KG1 (cell line): ENCODE data around the gene CLDN7.
A peak's percentile ranks its signal among the peaks of the same experiment; 100 is the strongest.

Experiments used
- DNase-seq: peaks from one replicate; lab custom pipeline; 2025; lab: John Stamatoyannopoulos, UW

Gene CLDN7

DNA sequence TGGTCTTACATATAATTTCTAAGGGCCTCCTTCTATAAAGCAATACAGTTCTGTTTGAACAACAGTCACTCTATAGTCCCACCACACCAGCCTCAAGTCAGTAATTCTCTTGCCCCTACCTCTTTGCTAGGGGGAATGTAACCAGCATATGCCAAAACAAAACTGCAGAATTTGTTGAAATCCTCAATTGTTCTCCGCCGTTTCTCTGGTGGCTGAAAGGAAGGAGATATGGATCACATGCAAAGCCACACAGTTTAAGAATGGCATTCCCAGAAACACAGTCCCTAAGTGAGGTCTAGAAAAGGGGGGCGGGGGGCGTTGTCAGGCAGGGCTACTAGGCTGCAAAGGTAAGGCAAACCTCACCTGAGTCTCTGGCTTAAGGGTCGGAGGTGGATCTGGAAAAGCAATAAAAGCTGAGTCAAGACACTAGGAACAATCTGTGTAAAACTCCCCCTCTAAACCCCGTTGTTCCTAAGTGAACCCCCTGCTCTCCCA, 25.0 kb downstream of the CLDN7 start:
- no peak for DNase-seq

DNA sequence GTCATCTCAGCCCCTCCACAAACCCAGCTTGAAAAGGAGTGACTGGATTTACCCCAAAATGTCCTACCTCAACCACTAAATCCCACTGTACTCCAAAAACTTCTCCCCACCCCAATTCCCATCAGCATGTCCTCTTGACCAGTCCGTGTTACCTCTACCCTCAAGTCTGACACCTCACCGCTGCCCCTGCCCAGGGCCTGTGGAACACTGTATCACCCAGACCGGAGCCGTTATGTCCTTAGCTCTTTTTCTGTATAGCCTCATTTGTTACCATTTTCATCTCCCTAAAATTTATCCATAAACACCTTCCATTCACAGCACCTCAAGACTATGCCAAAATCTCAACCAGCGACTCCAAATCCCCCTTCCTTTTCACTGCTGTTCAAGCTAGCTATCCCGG, 25.5 kb downstream of the CLDN7 start:
- no peak for DNase-seq

DNA sequence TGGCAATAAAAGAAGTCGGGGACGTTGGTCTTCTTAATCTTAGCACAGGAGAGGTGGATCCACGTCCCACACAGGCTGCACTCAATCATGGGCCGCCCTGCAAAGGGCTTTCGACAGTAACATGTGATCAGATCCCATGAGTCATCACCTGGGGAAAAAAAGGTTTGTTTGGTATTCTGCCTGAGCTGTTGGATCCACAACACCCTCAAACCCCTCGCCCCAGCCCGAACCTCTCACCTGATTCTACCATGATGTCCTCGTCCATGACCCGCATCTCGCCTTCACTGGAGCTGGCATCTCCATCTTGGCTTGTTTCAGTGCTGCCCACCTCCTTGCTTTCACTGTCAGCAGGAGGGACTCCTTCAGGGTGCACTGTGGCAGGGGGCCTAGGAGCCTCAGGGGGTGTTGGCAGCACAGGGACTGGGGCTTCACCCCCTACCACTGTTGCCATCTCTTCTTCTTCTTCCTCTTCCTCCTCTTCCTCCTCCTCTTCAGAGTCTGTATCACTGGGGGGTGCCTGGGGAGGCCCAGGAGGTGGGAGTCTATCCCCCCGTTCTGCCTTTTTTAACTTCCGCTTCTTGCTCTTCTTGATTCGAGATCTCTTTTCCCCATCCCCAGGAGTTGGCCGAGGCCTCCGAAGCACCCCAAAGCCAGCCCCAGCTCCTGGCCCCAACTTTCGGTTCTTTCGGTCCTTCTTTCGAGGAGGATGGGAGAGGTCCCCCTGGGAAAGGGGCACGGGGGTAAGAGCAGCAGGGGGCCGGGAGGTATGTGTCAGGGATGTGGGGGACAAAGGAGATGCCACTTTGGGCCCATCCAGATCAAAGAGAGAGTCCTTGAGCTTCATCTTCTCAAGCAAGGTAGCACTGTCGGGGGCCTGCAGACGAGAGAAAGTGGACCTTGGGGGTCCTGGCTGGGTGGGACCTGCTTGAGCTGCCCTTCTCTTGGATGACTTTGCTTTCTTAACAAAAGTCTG, 26.3 kb downstream of the CLDN7 start:
- no peak for DNase-seq

DNA sequence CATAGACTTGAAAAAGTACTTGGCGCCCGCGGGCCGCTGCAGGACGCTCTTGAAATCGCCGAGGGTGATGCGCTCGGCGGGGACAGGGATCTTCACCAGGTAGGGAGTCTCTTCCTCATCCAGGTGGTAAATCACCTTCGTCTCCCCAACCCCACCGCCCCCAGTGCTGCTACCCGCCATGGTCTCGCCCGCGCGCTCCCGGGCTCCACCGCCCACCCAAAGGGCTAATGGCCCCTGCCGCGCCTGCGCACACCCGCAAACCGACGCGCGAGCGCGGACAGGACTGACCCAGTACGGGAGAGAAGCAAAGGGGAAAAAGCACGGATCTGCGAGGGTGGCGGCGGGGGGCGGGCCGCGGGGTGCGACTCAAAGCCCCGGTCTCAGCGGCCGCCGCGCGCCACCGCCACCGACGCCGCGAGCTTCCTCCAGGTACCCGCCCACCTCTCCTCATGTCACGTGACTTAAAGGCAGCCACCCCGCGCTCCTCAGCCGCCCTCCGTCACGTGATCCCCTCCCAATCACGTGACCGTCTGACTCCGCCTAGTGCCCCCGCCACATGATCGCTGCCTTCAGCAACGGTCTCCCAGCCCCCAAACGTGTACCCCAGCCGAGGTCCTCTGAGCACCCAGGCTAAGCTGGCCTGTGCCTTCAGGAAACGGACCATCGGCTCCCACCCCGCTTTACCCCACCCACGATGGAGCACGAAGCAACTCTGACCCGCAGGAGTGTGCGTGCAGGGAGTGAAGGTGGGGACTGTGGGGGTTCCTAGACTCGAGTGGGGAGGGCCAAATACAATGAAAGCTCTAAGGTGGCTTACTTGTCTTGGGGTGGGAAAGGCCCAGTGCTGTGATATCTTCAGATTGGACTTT, 28.0 kb downstream of the CLDN7 start, which contains the start of gene DVL2:
DVL2 (minus strand) TSS at position 435 of the 869 bp plus-strand sequence; CDS start at position 180, 255 bp downstream.
- DNase-seq = peak; percentile 64

DNA sequence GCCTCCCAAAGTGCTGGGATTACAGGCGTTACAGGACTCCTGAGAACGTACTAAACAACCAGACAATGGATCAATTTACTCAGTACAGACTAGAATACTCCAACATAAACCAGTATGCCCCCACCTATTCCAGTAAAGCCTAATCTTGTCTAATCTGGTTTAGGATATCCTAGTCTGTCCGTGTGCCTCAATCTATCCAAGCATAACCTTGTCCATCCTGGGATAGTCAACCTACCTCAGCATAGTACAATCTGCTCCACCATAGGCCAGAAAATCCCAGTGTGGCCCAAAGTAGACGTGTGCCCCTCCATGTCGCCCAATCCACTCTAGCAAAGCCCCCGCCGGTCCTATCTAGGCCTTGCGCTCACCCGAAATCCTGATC, 28.6 kb downstream of the CLDN7 start:
- DNase-seq = no peak

DNA sequence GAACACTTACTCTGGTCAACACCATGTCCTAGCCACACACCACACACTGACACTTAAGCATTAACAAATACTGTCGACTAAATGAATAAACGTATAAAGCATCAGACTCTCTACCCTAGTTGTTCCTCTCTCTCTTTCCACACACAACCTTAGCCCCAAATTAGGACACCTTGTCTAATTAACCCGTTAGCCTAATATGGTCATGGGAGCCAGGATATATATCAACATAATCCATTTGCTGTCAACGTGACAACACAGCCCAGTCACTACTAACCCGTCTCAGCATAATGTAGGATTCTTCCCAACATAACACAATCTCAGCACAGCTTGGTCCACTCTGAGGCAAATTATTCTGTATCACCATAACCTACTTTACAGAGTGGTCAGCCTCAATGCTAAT, 30.2 kb downstream of the CLDN7 start:
- DNase-seq = no peak

DNA sequence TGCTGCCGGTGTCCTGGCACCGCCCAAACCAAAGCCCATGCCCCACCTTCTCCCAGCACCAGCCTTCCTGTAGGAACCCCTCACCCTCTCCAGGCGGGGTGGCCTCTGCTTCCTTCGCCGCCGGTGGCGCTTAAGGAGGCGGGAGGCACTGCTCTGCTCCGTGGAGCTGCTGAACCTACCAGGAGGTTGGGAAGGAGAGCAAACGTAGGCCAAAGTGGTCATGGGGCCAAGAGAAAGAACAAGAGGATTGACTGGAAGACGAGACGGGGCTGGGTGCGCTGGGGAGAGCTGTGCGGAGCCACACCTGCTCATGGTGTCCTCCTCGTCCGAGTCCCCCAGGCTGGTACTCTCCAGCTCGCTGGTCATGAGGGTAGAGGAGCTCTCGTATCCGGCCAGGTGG, 32.8 kb downstream of the CLDN7 start:
- no peak for DNase-seq

DNA sequence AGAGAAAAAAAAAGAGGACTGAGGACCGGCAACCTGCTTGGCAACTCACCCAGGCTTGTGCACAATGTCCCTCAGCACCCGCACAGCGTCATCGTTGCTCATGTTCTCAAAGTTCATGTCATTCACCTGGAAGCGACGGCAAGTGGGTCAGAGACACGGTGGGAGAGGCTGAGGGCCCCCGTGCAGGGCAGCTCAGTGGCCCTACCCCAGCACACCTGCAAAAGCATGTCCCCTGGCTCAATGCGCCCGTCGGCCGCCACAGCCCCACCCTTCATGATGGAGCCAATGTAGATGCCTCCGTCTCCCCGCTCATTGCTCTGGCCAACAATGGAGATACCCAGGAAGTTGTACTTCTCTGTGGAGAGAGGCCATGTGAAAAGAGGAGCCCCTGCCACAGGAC, 33.4 kb downstream of the CLDN7 start:
- DNase-seq = no peak

DNA sequence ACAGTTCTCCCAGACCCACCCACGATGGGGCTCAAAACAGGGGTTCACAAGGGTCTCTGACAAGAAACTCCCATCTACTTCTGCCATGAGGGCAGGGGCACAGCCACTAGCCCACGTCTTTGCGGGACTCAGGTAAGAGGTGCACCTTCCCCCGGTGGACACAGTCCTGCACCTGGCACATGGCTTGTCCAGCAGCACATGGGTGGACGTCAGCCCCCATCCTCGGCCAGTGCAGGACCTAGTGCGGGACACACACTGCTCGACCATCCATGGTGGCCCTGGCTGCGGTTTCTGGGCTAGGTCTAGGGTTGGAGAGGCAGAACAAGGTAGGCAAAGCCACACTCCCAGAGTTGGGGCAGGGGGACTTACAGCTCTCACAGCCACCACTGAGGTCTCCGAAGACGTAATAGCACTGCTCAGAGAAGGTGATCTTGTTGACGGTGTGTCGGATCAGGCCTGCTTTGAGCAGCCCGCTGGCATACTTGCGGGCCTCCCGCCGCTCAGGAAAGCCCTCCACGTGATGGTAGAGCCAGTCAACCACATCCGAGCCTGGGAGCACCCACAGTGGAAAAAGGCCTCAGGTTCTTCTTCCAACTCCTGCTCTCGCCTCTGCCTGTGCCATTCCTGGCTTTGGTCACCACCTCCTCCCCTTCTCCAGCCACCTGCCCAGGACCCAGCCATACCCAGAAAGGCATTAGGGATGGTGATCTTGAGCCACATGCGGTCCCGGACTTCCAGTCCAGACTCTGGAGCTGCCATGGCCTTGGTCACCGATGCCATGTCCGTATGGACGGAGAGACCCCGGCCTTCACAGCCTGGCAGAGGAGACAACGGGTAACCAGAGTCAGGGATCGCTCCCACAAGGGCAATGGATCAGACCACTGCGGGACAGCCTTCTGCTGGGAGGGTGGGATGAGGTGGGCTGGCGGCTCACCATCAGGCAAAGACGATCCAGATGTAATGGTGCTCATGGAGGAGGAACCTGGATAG, 35.3 kb downstream of the CLDN7 start:
- DNase-seq = no peak

DNA sequence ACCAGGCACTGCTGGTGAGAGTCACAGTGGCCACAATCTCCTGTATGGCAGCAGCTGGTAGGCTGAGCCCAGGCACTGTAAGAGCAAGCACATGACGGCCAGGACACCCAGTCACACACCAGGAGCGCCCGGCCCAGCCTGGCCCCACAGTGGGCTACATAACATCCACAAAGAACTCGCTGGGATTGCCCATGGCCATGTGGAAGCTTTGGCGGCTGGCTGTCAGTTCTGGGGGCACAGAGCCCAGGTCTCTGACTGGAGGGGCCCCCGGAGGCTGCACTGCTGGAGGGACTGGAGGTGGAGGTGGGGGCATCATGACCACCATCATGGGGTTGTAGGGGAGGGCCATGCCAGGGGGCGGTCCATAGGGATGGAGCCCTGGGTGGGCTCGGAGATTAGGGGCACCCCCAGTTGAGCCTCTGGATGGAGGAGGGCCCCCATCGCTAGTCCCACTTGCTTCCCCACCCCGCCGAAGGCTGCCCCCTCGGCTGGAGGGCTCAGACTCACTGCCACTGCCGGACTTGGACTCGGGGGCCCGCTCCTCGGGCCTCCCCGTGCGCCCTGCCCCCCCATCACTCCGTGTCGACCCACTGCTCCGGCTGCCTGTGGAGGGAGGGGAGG, 36.5 kb downstream of the CLDN7 start:
- no peak for DNase-seq

DNA sequence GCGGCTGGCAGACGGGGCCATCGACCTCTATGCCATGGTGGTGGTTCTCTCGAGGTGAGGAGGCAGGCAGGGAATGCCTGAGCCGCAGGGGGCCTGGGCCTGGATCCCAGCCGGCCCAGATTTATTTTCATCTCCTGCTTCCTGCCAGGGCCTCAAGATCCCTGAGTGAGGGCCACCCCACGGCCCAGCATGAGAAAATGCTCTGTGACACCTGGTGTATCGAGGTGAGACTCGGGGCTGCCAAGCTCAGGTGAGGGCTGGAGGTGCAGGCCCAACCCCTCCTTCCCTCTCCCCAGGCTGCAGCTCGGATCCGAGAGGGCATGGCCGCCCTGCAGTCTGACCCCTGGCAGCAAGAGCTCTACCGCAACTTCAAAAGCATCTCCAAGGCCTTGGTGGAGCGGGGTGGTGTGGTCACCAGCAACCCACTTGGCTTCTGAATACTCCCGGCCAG, 37.6 kb downstream of the CLDN7 start:
- DNase-seq = no peak

DNA sequence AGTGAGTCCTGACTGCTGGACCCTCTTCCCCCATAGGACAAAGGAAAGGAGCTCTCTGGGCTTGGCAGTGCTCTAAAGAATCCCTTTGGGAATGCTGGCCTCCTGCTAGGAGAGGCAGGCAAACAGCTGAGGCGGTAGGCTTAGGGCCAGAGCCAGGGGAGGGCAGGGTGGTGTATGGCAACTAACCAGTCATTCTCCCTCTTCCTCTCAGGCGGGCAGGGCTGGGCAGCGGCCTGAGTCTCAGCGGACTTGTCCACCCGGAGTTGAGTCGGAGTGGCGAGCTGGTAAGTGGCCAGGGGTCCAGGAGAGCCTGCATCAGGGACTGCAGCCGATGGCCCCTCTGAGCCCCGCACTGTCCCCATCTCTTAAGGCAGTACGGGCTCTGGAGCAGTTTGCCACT, 38.2 kb downstream of the CLDN7 start:
- no peak for DNase-seq

DNA sequence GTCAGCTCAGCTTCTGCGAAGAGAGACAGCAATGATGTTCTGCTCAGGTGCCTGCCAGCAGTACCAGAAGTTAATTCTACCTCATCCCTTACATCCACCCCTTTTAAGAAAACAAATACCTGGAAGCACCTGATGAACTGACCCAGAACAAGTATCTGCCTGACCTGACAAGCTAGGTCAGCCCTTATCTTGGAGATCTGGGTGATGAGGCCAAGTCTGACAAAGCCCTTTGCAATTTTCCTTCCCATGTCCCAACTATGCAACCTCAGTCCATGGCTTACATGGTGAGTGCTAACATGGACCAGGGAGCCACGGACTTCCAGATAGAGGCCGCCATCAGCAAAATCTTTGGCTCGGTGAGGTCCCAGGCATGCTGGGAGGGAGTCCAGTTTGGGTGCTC, 38.9 kb downstream of the CLDN7 start:
- DNase-seq = no peak

DNA sequence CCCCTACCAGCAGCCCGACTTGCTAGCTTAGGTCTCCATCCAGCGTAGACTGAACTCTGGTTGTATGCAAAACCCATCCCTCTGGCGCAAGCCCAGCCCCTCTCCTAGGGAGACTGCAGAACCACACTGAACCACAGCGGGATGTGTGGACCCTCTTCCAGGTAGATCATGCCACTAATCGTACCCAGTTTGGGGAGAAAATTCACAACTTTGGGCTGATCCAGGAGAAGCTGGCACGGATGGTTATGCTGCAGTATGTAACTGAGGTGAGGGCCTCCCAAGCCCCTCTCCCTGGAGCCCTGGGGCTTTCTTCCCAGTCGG, 39.3 kb downstream of the CLDN7 start:
- DNase-seq = no peak

DNA sequence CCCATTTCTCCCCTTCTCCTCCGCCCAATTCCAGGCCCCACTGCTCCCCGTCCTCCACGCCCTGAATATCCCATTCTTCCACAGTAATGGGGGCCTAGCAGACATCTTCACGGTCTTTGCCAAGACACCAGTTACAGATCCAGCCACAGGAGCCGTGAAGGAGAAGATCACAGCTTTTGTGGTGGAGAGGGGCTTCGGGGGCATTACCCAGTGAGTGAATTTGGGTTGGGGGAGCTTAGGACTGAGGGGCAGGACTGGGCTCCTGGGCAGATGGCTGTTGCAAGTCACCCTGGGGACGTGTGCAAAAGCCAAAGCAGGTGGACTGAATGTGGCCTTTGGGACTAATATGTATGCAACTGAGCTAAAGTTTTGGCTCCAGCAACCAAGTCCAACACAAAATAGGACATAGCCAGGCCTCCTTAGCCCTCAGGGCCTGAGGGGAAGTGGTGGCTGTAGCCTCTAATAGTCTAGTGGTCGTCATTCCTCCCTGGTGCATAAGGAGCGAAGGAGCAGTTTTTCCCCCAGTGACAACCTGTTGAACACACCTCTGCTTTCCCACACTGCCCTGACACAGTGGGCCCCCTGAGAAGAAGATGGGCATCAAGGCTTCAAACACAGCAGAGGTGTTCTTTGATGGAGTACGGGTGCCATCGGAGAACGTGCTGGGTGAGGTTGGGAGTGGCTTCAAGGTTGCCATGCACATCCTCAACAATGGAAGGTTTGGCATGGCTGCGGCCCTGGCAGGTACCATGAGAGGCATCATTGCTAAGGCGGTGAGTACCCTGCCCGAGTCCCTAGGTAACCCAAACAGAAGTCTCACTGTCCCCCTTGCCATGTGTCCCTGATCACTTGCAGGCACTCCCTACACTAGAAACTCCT, 39.9 kb downstream of the CLDN7 start:
- DNase-seq = no peak

DNA sequence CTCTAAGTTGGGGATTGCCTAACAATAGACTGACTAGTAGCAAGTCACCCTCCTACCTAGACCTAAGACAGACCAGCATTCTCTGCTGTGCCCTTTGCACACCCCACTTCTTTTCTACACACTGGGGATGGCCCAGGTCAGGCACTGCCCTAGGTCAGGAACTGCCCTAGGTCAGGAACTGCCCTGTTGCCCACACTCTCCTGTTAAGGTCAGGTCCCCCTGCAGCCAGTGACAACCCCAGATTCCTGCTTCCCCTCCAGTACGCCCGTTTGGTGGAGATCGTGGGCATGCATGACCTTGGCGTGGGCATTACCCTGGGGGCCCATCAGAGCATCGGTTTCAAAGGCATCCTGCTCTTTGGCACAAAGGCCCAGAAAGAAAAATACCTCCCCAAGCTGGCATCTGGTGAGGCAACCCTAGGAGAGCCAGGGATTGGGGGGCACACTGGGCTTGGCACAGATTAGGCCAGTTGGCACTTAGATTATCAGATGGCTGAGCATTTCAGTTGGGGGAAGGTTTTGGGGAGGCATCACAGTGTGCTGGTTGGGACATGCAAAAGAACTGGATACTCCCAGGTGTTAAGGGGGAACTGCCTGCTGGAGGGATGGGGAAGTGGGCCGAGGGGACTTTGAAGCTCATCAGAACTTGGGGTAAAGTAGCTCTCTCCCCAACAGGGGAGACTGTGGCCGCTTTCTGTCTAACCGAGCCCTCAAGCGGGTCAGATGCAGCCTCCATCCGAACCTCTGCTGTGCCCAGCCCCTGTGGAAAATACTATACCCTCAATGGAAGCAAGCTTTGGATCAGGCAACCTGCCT, 40.8 kb downstream of the CLDN7 start:
- DNase-seq = no peak

DNA sequence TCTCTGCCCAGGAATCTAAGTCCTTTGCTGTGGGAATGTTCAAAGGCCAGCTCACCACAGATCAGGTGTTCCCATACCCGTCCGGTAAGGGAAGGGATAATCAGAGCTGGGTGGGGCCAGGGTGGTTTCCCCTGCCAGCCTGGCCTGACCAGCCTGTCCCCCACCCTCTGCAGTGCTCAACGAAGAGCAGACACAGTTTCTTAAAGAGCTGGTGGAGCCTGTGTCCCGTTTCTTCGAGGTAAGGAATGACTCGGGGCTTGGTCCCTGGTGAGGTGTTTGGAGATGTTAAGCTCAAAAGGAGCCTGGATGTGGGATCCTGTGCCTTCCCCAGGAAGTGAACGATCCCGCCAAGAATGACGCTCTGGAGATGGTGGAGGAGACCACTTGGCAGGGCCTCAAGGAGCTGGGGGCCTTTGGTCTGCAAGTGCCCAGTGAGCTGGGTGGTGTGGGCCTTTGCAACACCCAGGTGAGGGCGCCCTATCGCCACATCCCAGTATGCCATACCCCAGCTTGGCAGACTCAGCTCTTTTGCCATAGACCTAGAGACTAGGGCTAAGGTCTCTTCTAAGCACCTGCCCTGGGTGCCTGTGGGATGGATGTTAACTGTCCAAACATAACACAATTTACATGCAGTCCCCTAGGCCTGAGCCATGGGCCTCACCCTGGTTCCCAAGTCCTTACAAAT, 41.5 kb downstream of the CLDN7 start:
- no peak for DNase-seq

DNA sequence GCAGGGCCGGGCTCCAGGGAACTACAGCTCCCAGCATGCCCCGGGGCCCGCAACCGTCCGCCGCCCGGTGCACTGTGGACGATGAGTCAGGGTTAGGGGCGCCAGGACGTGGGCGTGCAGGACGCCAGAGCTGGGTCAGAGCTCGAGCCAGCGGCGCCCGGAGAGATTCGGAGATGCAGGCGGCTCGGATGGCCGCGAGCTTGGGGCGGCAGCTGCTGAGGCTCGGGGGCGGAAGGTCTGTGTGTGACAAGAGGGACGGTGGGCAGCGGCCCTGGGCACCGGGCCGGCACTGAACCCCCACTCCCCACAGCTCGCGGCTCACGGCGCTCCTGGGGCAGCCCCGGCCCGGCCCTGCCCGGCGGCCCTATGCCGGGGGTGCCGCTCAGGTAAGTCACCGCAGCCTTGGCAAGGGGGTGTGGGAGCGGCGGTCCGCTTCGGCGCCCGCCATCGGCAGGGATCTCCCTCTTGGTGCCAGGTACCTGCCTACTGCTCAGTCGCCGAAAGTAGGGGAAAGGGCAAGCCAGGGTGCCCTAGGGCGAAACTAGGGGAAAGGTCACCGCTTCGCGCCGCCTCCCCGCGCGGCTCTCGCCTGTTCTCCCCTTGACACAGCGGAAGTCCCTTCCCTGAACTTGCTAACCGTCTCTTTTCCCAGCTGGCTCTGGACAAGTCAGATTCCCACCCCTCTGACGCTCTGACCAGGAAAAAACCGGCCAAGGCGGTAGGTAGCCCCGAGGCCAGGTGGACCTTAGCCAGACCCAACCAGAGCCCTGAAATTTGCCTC, 42.3 kb downstream of the CLDN7 start, which contains the start of the genes ACADVL and DLG4:
ACADVL (plus strand) TSS at position 127 of the 781 bp plus-strand sequence; CDS start at position 174, 47 bp downstream.
DLG4 (minus strand) TSS at position 25 of the 781 bp plus-strand sequence.
- no peak for DNase-seq
